ENCODE measurements around the gene FHOD1.

GRCh38 chr16:67211674-67212073, 35.6 kb downstream of the FHOD1 start:
- TF ChIP-seq CTCF (conservative IDR thresholded peaks at IDR 0.05 in 1 of 2, IDR thresholded peaks at IDR 0.05 in 1 of 2; ENCODE audit: low read depth in 1 of 2, low read length in 2 of 2) (no peak), EZH2 (IDR thresholded peaks at IDR 0.05; ENCODE audit: low read length, missing control alignments) (no peak)
